ENCODE results near the gene ERICH4. TPM values are rescaled to one million over a fixed set of nuclear protein-coding genes. Genes with fewer than 3 reads are reported as not detected.
"Not testable (repeated sequence)": the region's sequence is repeated elsewhere in the genome, so short reads cannot be mapped to it uniquely, and the experiment has no call there.

ERICH4 gene
- total and polyA plus RNA-seq, 12 donors, result 0.10 to 0.37 TPM; not detected in 10

- TF ChIP-seq, protein P1, sequence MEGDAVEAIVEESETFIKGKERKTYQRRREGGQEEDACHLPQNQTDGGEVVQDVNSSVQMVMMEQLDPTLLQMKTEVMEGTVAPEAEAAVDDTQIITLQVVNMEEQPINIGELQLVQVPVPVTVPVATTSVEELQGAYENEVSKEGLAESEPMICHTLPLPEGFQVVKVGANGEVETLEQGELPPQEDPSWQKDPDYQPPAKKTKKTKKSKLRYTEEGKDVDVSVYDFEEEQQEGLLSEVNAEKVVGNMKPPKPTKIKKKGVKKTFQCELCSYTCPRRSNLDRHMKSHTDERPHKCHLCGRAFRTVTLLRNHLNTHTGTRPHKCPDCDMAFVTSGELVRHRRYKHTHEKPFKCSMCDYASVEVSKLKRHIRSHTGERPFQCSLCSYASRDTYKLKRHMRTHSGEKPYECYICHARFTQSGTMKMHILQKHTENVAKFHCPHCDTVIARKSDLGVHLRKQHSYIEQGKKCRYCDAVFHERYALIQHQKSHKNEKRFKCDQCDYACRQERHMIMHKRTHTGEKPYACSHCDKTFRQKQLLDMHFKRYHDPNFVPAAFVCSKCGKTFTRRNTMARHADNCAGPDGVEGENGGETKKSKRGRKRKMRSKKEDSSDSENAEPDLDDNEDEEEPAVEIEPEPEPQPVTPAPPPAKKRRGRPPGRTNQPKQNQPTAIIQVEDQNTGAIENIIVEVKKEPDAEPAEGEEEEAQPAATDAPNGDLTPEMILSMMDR (IDR thresholded peaks at IDR 0.05), result no peak
- peak overlapping the region in 9 of 10 donors; percentile 4 to 77 (median 67) for H3K27ac ChIP-seq
- intact Hi-C loops (cut with DNase I), result loop anchor here in 2 of 10 donors (5.0 to 10.0 kb wide), 2 partner anchors 76 to 108 kb away; no protein-coding TSS in a partner anchor
- 31 to 35% methylated on average over 7 of the region's 7 CpGs for WGBS, 2 donors
- peaks cover 0 to 30% (median 23%) of the 10 kb centered on the region in 9 donors for H3K4me1 ChIP-seq
- H3K36me3 ChIP-seq, result peaks cover 0 to 9% (median 0%) of the 10 kb centered on the region in 9 donors
- DNase-seq (peak in 1 of 2 donors; percentile 62), ATAC-seq (peak; percentile 62 to 92 (median 86))
- peak overlapping the region in 1 of 10 donors; percentile 8 for H3K4me3 ChIP-seq
- peaks cover 0 to 34% (median 7%) of the 10 kb centered on the region in 7 donors for H3K27me3 ChIP-seq
- H3K9me3 ChIP-seq, result no peaks in the 10 kb centered on the region
These were observed 13.5 kb downstream of the ERICH4 start for GRCh38 chr19:41456342-41456918.

DNA sequence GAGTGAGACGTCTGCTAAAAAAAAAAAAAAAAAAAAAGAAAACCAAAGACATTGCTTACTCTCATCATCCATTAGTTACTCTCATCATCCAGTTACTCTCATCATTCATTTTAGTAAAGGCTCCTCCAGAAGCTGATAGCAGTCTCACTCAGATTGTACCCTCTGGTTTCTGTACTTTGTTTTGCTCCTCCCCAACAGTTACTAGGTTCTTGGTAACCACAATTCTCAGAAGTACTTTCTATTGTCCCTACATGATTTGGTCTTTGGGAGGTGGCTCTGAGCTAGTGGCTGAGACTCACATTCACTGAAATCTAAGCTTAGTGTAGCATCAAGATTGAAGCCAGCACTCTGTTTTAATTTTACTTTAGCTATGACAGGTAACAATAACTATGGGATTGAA lies 14.3 kb downstream of the ERICH4 start:
- WGBS, 2 donors, result 18 to 24% methylated on average over 1 of the region's 1 CpG
- H3K27ac ChIP-seq, result peak overlapping the region in 9 of 10 donors; percentile 4 to 77 (median 67)
- peak in 5 of 8 donors; percentile 29 to 73 (median 41) for ATAC-seq

GRCh38 chr19:41462497-41462896 lies 19.5 kb downstream of the ERICH4 start:
- Histone ChIP-seq H3K4me3 (no peak overlapping the region), H3K9me3 (peaks cover 0 to 9% (median 0%) of the 10 kb centered on the region in 11 donors), H3K4me1 (peaks cover 0 to 9% (median under 1%) of the 10 kb centered on the region in 9 donors), H3K27ac (no peak overlapping the region), H3K36me3 (no peaks in the 10 kb centered on the region), H3K27me3 (peaks cover 0 to 59% (median 24%) of the 10 kb centered on the region in 7 donors)
- TF ChIP-seq, protein P1 (IDR thresholded peaks at IDR 0.05), result no peak
- 72% methylated on average over 6 of the region's 6 CpGs for WGBS, 2 donors
- DNase-seq (no peak), ATAC-seq (no peak)
- intact Hi-C loops (cut with DNase I), result no loop called here

More for the DNA sequence above, 14.3 kb downstream of the ERICH4 start:
- Histone ChIP-seq H3K9me3 (peaks cover 0 to 4% (median 0%) of the 10 kb centered on the region in 11 donors), H3K36me3 (peaks cover 0 to 9% (median 0%) of the 10 kb centered on the region in 9 donors), H3K4me1 (peaks cover 0 to 32% (median 23%) of the 10 kb centered on the region in 9 donors), H3K27me3 (peaks cover 0 to 35% (median 7%) of the 10 kb centered on the region in 7 donors), H3K4me3 (peak overlapping the region in 1 of 10 donors; percentile 8)
- no peak for DNase-seq
- intact Hi-C loops (cut with DNase I), result loop anchor here in 2 of 10 donors (5.0 to 10.0 kb wide), 2 partner anchors 75 to 108 kb away; no protein-coding TSS in a partner anchor
- TF ChIP-seq, protein P1 (IDR thresholded peaks at IDR 0.05), result no peak

DNA sequence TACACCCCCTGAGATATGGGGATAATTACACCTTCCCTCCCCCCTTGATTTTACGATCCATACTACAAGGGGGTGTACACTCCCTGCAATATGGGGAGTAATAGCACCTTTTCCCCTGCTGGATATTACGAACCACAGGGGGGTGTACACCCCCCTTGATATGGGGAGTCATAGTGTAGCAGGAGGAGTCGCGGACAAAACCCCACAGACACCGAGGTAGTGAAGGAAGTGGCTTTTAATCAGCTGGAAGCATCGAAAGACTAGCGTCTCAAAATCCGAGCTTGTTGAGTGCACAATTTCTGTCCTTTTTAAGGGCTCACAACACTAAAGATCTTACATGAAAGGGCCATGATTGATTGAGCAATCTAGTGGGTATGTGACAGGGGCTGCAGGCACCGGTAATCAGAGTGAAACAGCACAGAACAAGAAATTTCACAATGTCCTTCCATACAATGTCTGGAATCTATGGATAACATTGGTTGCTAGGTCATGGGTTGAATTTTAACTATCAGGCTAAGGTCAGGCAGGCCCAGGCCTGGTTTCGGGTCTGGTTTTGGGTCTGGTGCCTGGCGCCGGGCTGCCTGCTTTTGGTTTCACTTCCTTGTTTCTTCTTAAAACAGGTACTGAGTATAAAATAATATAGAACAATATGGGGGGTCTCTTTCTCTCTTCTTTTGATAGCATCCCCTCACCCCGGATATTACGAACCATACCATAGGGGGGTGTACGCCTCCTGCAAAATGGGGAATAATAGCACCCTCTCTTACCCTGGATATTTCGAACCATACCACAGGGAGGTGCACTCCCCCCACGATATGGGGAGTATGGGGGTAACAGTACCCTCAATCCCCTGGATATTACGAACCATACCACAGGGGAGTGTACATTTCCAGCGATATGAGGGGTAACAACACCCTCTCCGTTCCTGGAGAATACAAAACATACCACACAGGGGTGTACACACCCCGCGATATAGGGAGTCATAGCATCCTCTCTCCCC lies 20.6 kb downstream of the ERICH4 start:
- H3K36me3 ChIP-seq; H3K4me1 ChIP-seq; H3K9me3 ChIP-seq; H3K4me3 ChIP-seq; ATAC-seq; H3K27ac ChIP-seq; intact Hi-C loops (cut with DNase I); DNase-seq: not testable (repeated sequence)
- WGBS, 2 donors, result 79 to 88% methylated on average over 22 of the region's 22 CpGs
- H3K27me3 ChIP-seq, result peaks cover 0 to 66% (median 20%) of the 10 kb centered on the region in 7 donors
